GM12864 (cell line): ENCODE results near the gene CHCHD1.
"Not testable (repeated sequence)": the region's sequence is repeated elsewhere in the genome, so short reads cannot be mapped to it uniquely, and the experiment has no call there.

ENCODE experiments used
- DNase-seq: peaks from one replicate; pipeline ENCODE4 v3.0.0-alpha.2; 2011; ENCODE audit warnings: low read depth
- H3K4me3 ChIP-seq: 2 replicates; pipeline ENCODE4 v1.5.1; 2011; ENCODE audit warnings: mild to moderate bottlenecking, low read depth, low read length, control low read depth
- TF ChIP-seq, protein P1 (sequence below): IDR thresholded peaks from 2 replicates; pipeline ENCODE4 v1.5.1; 2011; ENCODE audit warnings: low read depth, mild to moderate bottlenecking, moderate library complexity, low read length, control low read depth, inconsistent platforms; ENCODE audit errors: missing control alignments

Gene CHCHD1

DNA sequence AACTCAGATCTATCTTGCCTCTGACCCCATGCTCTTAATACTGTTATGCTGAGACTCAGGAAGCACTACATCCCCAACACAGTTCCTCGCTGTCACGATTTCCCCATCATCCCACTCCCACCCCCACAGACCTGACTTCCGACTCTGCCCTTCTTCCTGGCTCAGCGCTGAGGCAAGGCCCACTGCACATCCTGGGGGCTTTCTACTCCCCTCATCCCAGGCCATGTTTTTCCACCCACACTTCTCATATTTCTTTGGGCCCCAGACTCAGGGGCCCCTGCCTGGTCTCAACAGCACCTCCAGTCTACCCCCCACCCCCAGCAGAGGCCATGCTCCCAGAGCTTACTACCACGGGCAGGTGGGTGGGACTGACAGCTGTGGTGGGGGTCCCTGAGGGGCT is 37.2 kb downstream of the CHCHD1 start:
- TF ChIP-seq, protein P1, sequence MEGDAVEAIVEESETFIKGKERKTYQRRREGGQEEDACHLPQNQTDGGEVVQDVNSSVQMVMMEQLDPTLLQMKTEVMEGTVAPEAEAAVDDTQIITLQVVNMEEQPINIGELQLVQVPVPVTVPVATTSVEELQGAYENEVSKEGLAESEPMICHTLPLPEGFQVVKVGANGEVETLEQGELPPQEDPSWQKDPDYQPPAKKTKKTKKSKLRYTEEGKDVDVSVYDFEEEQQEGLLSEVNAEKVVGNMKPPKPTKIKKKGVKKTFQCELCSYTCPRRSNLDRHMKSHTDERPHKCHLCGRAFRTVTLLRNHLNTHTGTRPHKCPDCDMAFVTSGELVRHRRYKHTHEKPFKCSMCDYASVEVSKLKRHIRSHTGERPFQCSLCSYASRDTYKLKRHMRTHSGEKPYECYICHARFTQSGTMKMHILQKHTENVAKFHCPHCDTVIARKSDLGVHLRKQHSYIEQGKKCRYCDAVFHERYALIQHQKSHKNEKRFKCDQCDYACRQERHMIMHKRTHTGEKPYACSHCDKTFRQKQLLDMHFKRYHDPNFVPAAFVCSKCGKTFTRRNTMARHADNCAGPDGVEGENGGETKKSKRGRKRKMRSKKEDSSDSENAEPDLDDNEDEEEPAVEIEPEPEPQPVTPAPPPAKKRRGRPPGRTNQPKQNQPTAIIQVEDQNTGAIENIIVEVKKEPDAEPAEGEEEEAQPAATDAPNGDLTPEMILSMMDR: no peak
- DNase-seq: no peak
- H3K4me3 ChIP-seq: no peak overlapping the region

DNA sequence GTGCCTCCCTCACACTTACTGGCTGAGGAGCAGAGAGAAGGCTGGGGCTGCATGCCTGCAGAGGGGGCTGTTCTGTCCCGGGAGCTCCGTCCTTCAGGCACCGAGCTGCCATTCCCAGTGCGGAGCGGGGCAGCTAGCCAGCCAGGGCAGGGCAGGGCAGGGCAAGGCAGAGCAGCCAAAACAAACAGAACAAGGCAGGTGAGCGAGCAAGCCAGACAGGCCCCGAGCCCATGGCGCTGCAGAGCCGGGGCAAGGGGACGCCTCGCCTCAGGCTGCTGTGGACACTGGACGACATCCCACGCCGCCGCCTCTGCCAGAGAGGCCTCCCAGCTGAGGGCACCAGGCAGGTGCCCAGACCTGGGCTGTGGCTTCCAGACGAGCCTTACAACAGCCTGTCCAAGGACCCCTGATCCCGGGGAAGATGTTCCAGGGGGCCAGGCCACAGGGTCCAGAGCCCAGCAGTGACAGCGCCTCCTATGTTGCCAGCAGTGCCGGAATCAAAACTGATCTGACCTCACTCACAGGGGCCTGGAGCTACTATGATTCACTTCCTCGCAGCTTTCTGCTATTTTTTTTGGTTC is 37.8 kb downstream of the CHCHD1 start:
- H3K4me3 ChIP-seq: no peak overlapping the region
- DNase-seq: no peak
- TF ChIP-seq, protein P1: no peak

DNA sequence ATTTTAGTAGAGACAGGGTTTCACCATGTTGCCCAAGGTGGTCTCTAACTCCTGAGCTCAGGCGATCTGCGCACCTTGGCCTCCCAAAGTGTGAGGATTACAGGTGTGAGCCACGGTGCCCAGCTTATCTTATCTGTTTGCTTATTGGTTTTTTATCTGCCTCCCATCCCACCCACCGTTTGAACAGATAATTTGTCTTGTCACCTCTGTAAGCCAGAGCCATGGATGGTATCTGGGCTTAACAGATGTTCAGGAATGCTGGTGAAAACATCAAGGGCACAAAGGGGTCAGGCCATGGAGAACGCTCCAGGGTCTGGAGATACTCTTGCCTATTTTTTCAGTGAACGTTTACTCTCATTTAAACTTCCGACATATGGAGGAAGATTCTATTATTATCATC is 41.5 kb downstream of the CHCHD1 start:
- no peak overlapping the region for H3K4me3 ChIP-seq
- no peak for DNase-seq
- TF ChIP-seq, protein P1: no peak

DNA sequence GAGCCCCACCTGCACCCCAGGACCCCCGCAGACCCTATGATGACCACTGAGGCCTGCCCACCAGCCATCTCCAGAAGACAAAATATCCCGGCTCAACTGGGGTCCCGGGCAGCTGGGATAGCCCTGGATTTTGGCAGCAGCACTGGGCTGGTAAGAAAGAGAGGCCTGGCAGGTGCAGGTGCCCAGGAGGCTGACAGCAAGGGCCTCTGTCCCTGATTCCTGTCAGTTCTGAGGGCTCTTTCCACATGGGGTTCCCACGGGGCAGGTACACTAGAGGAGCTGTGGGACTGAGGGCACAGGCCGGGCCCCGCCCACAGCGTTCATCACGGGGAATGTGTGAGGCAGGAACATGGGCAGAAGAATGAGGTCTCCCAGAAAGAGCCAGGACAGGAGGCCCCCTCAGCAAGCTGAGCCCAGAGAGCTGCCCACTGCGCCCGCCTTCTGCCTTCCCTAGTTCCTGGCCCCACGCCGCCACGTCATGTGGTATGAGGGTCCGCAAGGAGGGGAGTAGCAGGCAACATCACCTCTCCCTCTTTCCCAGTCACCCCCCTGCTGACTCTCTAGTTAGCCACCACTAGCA is 42.4 kb downstream of the CHCHD1 start:
- H3K4me3 ChIP-seq: no peak overlapping the region
- DNase-seq: no peak
- TF ChIP-seq, protein P1: no peak

DNA sequence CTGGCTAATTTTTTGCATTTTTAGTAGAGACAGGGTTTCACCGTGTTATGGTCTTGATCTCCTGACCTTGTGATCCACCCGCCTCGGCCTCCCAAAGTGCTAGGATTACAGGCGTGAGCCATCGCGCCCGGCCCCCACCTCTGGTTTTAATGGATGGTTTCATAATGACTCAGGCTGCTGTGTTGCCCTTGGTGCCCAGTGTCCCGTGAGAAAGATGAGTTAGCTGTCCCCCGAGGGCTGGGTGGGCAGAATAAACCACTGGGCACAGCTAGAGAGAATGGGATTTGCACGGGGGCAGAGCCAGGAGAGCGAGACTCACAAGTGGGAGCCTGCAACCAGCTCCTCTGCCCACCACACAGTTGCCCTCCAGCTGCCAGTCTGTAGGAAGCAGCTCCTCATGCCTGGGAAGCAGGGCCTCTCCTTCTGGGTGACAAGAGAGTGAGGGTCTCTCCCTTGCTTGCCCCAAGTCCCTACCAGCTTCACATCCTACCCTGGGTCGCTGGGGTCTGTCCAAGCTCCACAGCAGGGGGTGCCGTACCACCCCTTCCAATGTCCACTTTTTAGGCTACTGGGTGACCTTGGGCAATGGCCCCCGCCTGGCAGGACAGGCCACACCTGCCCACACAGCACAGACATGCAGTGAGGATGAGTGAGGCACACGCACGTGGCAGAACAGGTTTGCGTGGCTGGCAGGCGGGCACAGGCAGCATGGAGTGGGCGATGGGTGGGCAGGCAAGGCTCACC is 45.7 kb downstream of the CHCHD1 start:
- no peak for DNase-seq
- TF ChIP-seq, protein P1: no peak
- no peak overlapping the region for H3K4me3 ChIP-seq

DNA sequence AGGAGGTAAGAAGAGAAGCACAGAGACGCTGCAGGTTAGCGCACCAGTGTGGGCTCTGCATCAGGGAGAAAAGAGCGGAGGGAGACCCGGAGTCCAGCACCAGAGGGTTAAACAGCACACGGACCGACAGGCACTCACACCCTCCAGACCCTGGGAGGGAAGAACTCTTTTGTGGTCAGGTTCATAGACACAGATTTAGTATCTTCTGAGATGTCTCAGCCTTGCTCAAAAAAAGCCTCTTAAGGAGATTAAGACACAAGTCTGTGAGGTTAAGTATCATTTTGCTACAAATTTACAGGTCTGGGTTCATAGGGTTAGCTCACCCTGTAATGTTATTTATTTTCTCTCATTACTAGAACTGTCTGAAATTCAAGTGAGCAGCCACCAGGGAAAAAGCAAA is 46.3 kb downstream of the CHCHD1 start:
- TF ChIP-seq, protein P1: no peak
- H3K4me3 ChIP-seq: no peak overlapping the region
- no peak for DNase-seq

DNA sequence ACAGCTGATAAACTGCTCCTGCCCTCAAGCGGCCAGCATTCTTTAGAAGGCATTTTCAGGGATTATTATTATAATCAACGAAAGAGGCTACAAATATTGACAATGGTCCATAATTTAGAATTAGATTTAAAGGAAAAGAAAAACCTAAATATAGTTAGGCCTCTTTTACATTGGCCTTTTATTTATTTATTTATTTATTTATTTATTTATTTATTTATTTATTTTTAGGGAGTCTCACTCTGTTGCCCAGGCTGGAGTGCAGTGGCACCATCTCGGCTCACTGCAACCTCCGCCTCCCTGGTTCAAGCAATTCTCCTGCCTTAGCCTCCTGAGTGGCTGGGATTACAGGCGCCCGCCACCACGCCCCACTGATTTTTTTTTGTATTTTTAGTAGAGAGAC is 47.2 kb downstream of the CHCHD1 start:
- not testable (repeated sequence) for DNase-seq, H3K4me3 ChIP-seq
